ENCODE data around the gene NUP205.

NUP205 gene

GRCh38 chr7:135541029-135541428 is 16.7 kb upstream of the NUP205 start:
- DNase-seq: no peak

- no peak for DNase-seq
Measured at GRCh38 chr7:135550196-135550595, 7.5 kb upstream of the NUP205 start.

- no peak for DNase-seq
Measured at GRCh38 chr7:135552148-135552547, 5.6 kb upstream of the NUP205 start.

GRCh38 chr7:135553346-135553745 is 4.4 kb upstream of the NUP205 start:
- no peak for DNase-seq

GRCh38 chr7:135558337-135558767 is 635 bp downstream of the NUP205 start:
- peak; percentile 24 for DNase-seq

- no peak for DNase-seq
Measured at GRCh38 chr7:135558881-135559280, 1.2 kb downstream of the NUP205 start.

- no peak for DNase-seq
Measured at GRCh38 chr7:135560631-135561030, 2.9 kb downstream of the NUP205 start.

GRCh38 chr7:135562720-135563119 is 5.0 kb downstream of the NUP205 start:
- DNase-seq: no peak

- DNase-seq: no peak
Measured at GRCh38 chr7:135571834-135572233, 14.1 kb downstream of the NUP205 start.

- no peak for DNase-seq
Measured at GRCh38 chr7:135573541-135573940, 15.8 kb downstream of the NUP205 start.

- no peak for DNase-seq
Measured at GRCh38 chr7:135575296-135575695, 17.6 kb downstream of the NUP205 start.

GRCh38 chr7:135578569-135578968 is 20.9 kb downstream of the NUP205 start:
- no peak for DNase-seq

GRCh38 chr7:135584362-135585353 is 26.9 kb downstream of the NUP205 start:
- DNase-seq: no peak

- DNase-seq: no peak
Measured at GRCh38 chr7:135597181-135597925, 39.6 kb downstream of the NUP205 start.

GRCh38 chr7:135597926-135598305 is 40.2 kb downstream of the NUP205 start:
- no peak for DNase-seq

GRCh38 chr7:135599471-135599870 is 41.8 kb downstream of the NUP205 start:
- no peak for DNase-seq

- no peak for DNase-seq
Measured at GRCh38 chr7:135600226-135600625, 42.5 kb downstream of the NUP205 start.

GRCh38 chr7:135601182-135601581 is 43.5 kb downstream of the NUP205 start:
- DNase-seq: no peak

GRCh38 chr7:135602304-135602703 is 44.6 kb downstream of the NUP205 start:
- DNase-seq: no peak

GRCh38 chr7:135616136-135616535 is 58.4 kb downstream of the NUP205 start:
- DNase-seq: no peak

GRCh38 chr7:135617781-135618180 is 60.1 kb downstream of the NUP205 start:
- DNase-seq: no peak

- DNase-seq: no peak
Measured at GRCh38 chr7:135618510-135618909, 60.8 kb downstream of the NUP205 start.

GRCh38 chr7:135620447-135620846 is 62.7 kb downstream of the NUP205 start:
- no peak for DNase-seq
